CD4-positive, alpha-beta T cell treated with Interleukin-4 for 4 hours (primary cell): Measurements from ENCODE around the gene CUL9.
"Not testable (repeated sequence)": the region's sequence is repeated elsewhere in the genome, so short reads cannot be mapped to it uniquely, and the experiment has no call there.

Experiments
- DNase-seq: peaks from one replicate; pipeline ENCODE4 v3.0.0-alpha.2; 2020

The CUL9 gene

DNA sequence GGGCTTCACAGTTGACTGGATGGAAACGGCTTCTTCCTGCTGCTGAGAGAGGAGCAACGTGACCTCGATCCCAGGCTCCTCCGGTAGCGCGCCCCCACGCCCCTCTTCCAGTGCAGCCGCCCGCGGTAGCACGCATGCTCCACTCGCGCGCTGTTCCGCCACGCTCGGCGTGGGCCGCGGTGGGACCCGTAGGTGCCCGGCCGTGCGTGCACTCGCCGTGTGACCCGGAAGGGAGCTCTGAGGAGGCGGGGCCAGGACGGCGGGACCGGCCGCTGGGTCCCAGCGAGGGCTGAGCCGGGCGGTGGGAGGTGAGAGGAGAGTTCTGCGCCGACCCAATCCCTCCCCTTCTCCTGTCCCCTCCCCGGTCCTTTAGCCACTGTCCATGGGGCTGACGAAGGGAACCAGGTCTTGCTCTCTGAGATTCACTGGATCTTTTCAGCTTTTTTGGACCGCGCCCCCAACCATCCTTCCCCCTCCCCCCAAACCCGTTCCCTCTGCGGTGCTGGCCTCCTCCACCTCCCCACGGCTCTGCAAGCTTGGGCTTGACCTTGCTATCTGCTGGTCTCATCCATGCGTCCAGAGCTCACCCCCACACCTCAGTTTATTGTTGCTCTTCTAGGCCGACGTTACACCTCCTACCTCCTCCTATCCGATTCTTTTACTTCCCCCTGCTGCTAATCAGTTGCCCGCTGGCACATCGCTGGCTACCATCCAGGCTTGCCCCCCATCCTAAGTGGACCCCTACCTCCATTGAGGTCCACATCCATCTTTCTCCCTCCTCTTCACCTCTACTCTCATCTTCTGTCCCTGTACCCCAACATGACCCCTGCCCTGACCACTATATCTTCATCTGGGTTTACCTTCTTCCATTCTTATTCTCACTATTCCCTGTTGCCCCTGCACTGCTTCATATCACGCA is at the start of gene CUL9:
TSS of gene CUL9 (plus strand) at position 255 of the 919 bp plus-strand sequence. CDS start 2,115 bp downstream, outside the sequence.
- peak; percentile 73 for DNase-seq

DNA sequence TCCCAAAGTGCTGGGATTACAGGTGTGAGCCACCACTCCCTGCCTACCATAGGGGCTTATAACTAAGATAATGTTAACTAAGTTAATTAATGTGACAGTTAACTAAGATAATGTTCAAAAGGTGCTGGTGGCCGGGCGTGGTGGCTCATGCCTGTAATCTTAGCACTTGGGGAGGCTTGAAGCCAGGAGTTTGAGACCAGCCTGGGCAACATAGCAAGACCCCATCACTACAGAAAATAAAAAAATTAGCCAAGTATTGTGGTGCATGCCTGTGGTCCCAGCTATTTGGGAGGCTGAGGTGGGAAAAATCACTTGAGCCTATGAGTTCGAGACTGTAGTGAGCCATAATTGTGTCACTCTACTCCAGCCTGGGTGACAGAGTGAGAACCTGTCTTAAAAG is 43.7 kb upstream of the CUL9 start:
- no peak for DNase-seq

DNA sequence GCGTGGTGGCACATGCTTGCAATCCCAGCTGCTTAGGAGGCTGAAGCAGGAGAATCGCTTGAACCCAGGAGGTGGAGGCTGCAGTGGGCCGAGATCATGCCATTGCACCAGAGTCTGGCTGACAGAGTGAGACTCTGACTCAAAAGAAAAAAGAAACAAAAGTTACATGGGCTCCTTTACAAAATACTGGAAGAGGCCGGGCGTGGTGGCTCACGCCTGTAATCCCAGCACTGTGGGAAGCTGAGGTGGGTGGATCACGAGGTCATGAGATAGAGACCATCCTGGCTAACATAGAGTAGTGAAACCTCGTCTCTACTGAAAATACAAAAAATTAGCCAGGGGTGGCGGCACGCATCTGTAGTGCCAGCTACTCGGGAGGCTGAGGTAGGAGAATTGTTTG is 42.0 kb upstream of the CUL9 start:
- DNase-seq, result not testable (repeated sequence)

DNA sequence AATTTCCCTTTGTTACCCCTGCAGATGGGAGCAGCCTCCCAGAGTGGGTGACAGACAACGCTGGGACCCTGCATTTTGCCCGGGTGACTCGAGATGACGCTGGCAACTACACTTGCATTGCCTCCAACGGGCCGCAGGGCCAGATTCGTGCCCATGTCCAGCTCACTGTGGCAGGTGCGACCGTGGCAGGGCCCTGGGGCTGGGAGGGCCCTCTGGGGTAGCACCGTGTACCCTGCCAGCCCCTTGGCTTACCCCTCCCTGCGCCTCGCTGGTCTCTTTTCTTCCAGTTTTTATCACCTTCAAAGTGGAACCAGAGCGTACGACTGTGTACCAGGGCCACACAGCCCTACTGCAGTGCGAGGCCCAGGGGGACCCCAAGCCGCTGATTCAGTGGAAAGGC is 40.4 kb upstream of the CUL9 start:
- no peak for DNase-seq

DNA sequence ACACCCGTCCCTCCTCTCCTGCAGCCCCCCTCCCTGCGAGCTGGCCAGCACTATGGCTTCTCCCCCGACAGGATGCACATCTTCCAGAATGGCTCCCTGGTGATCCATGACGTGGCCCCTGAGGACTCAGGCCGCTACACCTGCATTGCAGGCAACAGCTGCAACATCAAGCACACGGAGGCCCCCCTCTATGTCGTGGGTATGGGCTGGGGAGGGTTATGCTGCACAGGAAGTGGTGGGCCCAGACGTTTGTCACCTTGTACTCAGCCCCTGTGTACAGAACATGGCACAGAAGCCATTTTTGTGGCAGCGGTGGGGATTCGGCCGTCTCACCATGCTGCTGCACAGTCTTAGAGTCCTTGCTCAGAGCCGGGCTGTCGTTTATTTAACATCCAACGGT is 39.9 kb upstream of the CUL9 start:
- peak; percentile 25 for DNase-seq

DNA sequence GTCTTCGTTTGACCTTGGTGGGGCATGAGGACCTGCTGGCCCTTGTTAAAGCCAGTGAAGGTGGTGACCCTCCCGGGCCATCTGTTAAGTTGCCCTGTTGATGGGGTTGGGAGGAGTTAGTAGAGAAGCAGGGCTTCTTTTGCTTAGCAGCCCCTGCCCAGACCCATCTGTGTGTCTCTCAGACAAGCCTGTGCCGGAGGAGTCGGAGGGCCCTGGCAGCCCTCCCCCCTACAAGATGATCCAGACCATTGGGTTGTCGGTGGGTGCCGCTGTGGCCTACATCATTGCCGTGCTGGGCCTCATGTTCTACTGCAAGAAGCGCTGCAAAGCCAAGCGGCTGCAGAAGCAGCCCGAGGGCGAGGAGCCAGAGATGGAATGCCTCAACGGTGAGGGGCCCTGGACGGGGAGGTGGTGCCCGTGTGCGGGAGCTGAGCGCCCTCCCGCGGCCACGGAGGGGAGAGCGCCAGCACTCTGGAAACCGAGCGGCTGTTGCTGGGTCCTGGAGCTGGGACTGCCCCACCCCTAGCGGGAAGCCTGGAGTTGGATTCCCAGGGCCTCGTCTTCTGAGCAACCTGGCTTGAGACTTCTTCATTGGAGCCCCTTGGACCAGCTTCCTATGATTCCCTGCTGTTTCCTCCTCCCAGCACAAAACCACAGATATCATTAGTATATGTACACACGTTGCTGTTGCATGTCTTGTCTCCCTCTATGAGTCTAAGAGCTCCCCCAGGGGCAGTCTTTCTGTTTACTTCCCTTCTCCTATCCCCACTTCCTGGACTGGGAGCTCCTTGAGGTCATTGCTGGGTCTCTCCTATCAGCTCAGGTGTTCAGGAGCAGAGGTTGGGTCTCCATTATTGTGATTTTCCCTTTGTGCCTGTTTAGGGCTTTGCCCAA is 38.5 kb upstream of the CUL9 start:
- peak; percentile 66 for DNase-seq

DNA sequence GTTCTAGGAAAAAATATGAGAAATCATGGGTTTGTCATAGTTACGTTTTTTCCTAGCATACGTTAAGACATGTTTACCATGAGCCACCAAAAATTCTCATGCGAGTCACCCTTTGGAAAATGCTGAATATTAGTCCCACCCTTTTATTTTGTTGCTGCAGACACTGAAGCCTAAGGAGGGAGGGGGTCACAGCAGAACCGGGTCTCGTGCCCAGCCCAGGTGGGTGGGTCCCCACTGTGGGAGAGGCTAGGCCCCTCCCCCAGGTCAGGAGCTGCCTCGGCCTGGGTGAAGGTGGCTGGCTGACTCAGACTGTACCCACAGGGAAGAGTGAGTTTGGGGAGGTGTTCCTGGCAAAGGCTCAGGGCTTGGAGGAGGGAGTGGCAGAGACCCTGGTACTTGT is 37.1 kb upstream of the CUL9 start:
- DNase-seq, result no peak

DNA sequence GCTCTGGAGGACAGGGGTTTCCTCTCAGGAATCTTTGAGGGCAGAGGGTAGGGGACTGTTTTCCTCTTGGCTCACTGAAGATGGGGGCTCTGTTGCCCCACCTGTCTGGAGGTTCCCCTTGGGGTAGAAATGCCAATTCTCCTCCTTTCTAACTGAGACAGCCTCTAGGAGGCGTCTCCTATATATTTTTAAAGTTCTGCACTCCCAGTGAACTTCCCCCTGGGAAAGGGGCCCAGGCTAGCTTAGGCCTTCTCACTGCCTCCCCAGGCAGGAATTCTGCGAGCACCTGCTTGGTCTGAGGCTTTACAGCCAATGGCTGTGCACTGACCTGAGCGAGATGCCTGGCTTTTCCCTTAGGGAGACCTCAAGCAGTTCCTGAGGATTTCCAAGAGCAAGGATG is 35.7 kb upstream of the CUL9 start:
- no peak for DNase-seq

DNA sequence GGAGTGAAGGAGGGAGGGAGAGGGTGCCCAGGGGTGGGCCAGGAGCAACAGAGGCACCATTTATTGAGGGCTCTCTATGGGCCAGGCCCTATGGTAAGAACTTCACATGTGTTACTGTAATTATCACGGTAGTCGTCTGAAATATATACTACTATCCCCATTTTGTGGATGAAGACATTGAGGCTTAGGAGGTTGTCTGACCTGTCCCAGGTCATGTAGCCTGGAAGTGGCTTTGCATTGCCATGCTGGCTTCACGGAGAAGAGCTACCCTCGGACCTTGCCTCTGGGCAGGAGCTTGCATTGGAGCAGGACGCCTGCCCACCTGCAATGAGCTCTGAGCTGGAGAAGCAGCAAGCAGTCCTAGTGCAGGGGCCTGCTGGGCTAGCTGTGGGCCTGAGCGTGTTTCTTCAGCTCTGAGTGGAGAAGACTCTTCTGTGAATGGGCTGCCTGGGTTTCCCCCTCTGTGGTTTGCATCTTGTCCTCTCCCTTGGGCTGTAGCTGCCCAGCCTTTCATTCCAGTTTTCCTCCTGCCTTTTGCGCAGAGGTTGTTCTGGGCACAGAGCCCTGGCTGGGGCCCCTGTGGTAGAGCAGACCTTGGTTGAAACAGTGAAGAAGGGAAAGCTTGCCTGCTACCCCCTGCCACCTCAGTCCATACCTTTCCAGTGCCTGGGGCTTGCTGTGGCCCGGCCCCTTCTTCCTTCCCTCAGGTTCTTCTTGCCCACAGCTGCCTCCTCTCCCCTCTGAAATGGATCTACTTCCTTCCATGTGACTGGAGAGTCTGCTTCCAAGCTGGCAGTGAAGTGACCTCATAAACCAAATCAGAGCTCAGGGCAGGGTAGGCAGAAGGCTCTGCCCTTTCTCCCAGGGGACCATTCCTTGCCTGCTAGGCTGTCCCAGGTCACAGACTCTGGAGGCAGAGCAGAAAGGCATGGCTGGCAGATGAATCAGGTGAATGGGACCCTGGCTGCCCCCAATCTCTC is 35.0 kb upstream of the CUL9 start:
- DNase-seq, result no peak

DNA sequence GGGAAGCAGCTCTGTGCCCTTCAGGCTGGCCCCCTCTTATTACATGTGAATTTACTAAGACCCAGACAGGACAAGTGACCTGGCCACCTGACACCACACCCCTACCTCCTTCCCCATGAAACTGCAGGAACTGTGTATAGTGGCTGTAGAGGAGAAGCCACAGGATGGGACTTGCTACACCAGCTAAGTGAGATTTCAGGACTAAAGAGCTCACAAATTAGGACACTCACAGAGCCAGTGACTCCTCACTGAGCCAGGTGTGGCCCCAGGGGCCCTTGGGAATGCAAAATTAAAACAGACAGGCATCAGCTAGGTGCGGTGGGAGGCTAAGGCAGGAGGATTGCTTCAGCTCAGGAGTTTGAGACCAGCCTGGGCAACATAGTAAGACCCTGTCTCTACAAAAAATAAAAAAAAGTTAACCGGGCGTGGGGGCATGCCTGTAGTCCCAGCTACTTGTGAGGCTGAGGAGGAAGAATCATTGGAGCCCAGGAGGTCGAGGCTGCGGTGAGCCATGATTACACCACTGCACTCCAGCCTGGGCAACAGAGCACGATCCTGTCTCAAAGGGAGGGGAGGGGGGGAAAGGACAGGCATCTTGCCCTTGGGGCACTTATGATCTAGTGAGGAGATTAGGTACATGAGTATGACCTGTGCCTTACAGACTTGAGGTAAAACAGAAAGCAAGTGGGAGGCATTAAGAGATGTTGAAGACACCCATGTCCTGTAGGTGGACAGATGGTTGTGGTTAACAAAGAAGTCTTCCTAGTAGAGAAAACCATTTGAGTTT is 34.1 kb upstream of the CUL9 start:
- DNase-seq, result no peak

DNA sequence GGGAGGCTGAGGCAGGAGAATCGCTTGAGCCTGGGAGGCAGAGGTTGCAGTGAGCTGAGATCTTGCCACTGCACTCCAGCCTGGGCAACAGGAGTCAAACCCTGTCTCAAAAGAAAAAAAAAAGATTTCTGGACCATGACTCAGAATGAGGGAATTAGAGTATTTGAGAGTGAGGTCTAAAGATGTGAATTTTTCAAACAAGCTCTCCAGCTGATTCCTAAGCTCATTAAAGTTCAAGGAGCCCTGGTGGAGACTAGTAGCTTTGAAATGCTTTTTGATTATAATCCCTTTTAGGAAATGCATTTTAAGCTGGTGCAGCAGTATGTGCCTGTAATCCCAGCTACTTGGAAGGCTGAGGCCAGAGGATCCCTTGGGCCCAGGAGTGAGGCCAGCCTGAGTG is 32.7 kb upstream of the CUL9 start:
- DNase-seq, result no peak

DNA sequence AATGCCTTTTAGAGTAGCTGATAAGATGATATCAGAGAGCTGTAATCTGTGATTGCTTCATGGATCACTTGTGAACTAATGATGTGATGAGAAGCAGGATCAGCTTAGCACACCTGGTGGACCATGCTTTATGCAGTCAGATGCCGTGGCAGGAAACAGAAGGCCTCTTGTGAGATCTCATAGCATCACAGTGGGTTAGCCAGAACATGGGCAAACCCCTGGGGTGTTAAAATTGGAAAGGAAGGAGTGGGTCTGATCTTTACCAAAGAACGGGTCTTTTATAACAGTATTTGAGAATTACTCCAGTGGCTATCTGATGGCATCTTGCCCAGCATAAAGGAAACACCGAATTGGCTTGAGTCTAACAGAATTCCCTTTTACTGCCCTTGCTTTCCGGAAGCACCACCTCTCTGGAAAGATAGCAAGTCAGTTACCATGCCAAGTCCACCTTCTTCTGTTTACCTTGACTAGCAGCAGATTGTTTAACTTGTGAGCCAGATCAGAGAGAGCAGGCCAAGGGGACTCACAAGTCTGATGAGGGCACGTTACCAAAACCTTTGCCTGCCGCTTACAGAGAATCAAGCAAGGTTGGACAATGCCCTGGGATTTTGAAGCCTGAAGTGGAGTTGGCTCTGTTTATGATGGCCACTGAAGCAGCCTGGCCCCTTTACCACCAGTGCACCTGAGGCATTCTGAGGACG is 31.8 kb upstream of the CUL9 start:
- DNase-seq, result no peak

DNA sequence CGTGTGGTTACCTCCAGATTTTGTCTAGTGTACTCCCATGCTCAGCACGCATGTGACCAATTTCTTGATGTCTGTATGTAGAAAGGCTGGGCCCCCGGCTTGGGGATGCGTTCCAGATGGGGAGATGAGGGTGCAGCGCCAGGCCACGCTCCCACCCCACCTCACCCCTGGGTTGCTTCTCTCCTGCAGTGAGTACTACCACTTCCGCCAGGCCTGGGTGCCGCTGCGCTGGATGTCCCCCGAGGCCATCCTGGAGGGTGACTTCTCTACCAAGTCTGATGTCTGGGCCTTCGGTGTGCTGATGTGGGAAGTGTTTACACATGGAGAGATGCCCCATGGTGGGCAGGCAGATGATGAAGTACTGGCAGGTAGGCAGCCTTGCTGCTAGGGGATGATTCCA is 22.4 kb upstream of the CUL9 start:
- no peak for DNase-seq

DNA sequence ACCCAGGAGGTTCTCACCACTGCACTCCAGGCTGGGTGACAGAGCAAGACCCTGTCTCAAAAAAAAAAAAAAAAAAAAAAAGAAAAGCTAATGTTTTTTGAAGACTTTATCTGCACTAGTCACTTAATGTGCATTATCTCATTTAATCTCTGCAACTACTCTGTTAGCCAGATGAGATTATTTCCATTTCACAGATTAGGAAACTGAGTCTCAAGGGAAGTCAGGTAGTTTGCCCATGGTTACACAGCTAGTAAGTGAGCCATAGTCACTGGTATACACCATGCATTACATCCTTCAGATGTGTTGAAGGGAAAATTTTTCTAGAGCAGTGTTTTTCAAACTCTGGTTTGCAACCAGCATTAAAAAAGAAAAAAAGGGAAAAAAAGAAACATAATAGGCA is 18.1 kb upstream of the CUL9 start:
- no peak for DNase-seq

DNA sequence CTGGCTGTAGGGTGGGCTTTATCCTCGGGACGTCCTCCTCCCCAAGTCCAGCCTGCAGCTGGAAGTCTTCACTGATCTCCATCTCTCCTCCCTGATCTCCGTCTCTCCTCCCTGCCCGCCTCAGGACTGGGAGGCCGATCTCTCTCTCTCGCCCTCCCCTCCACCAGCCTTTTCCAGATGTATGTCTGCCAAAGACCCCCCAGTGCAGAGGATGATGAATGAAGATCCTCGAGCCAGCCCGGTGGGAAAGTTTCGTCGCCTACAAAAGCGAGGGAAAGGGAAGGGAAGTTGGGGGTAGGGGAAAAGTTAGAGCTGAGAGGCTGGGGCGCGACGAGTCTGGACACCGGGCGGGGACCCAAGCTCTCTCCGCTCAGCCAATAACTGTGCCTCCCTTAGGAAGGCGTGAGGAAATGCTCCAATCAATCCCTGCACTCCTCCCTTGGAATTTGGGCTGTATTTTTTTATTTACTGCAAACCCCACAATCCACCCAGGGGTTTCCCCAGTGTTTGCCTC is 11.5 kb upstream of the CUL9 start:
- no peak for DNase-seq

DNA sequence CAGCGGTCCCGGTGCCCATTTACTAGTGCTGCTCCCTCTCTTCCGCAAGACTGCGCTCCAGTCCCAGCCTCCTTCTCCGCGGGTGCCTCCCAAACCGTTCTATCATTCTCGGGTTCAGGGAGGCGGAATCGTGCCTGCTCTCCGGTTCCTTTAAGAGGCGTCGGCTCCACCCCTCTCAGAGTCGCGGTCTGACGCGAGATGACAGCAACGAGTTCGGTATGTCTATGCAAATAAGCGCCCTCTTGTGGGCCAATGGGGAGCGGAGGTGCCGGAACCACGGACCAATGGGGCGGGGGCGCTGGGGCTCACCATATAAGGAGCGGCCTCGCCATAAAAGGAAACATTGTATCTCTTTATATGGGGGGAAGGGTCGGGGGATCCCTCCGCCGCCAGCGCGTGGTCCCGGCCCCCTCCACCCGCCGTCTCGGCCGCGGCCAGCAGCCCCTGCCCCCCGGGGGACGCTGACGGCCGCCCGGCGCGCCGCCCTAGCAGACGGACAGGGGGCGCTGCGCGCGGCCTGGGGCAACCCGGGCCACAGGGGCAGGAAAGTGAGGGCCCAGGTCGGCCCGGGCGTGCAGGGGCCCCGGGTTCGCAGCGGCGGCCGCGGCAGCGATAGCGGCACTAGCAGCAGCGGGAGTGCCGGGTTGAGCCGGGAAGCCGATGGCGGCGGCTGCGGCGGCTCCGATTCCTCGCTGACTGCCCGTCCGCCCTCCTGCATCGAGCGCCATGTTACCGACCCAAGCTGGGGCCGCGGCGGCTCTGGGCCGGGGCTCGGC is 10.9 kb upstream of the CUL9 start, which contains the start of gene SRF:
TSS of gene SRF (plus strand) at position 339 of the 776 bp plus-strand sequence. CDS start at position 727, 388 bp downstream.
- DNase-seq, result peak; percentile 99

DNA sequence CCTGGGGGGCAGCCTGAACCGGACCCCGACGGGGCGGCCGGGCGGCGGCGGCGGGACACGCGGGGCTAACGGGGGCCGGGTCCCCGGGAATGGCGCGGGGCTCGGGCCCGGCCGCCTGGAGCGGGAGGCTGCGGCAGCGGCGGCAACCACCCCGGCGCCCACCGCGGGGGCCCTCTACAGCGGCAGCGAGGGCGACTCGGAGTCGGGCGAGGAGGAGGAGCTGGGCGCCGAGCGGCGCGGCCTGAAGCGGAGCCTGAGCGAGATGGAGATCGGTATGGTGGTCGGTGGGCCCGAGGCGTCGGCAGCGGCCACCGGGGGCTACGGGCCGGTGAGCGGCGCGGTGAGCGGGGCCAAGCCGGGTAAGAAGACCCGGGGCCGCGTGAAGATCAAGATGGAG is 10.3 kb upstream of the CUL9 start:
- no peak for DNase-seq

DNA sequence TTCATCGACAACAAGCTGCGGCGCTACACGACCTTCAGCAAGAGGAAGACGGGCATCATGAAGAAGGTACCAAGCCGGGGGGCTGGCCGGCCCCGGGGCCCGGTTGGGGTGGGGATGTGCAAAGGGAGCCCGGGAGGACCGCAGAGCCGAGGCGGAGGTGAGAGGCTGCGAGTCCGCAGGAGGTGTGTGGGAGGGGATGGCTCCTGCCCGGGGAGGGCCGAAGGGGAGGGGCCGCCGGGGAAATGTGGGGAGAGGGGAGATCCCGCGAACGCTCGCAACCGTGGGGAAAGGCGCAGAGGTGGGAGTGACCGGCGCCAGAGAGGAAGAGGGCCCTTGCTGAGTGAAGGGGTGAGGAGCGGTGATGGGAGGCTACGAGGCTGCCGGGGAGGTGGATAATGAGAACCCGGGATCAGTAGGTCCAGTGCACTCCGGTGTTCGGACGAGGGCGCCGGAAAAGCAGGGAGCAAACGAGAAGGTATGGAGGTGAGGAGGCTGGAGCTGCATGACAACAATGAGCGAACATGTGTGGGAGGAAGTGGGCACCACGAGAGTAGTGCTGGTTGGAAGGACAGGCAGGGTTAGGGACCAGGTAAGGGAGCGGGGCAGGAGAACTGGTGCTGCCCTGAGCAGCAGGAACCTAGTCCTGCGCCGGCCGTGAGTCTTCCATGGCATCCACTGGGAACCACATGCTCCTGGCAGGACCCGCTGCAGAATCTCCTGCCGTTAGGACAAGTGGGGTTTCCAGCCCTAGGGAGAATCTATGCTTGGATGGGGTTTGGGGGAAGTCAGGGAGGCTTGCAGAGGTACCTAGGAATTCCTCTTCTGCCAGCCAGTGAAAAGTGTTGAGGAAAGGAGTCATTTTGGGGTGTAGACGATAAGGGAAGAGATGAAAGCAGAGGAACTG is 9.6 kb upstream of the CUL9 start:
- DNase-seq, result peak; percentile 34
